ENCODE measurements around the gene OXTR. TPM values are rescaled to one million over a fixed set of nuclear protein-coding genes. Genes with fewer than 3 reads are reported as not detected.

Gene OXTR
- total and polyA plus RNA-seq, 2 of the 13 experiments (the other 11 are each of a cell fraction or from before 2014, with no cell fraction given) = 0.36 to 0.95 TPM

GRCh38 chr3:8741581-8742261 is 27.7 kb downstream of the OXTR start (continued):
- TF ChIP-seq MXI1 (IDR thresholded peaks at IDR 0.05; ENCODE audit: borderline replicate concordance, low read depth, low read length) (no peak), ZBTB34 (CRISPR knock-in tag; IDR thresholded peaks at IDR 0.05) (no peak), ZNF329 (CRISPR knock-in tag; IDR thresholded peaks at IDR 0.05; ENCODE audit: low read depth) (no peak), POGZ (CRISPR knock-in tag; IDR thresholded peaks at IDR 0.05) (no peak), ATF2 (CRISPR knock-in tag; IDR thresholded peaks at IDR 0.05) (no peak; the same call in 1 of the 2 replicates), MAFK (conservative IDR thresholded peaks at IDR 0.05 in 1 of 2, IDR thresholded peaks at IDR 0.05 in 1 of 2; ENCODE audit: low read length in 2 of 2) (no peak), ZNF160 (CRISPR knock-in tag; IDR thresholded peaks at IDR 0.05) (no peak), TEAD3 (CRISPR knock-in tag; optimal IDR thresholded peaks at IDR 0.05; ENCODE audit: borderline replicate concordance) (peak; percentile 91), ZNF18 (CRISPR knock-in tag; IDR thresholded peaks at IDR 0.05; ENCODE audit: insufficient replicate concordance) (no peak), NCOR1 (IDR thresholded peaks at IDR 0.05; ENCODE audit: borderline replicate concordance, low read length) (no peak), ZKSCAN5 (CRISPR knock-in tag; IDR thresholded peaks at IDR 0.05) (no peak), ZNF747 (CRISPR knock-in tag; IDR thresholded peaks at IDR 0.05; ENCODE audit: borderline replicate concordance) (no peak), RFX5 (IDR thresholded peaks at IDR 0.05; ENCODE audit: low read depth, low read length) (no peak)
- TF ChIP-seq, protein P1, sequence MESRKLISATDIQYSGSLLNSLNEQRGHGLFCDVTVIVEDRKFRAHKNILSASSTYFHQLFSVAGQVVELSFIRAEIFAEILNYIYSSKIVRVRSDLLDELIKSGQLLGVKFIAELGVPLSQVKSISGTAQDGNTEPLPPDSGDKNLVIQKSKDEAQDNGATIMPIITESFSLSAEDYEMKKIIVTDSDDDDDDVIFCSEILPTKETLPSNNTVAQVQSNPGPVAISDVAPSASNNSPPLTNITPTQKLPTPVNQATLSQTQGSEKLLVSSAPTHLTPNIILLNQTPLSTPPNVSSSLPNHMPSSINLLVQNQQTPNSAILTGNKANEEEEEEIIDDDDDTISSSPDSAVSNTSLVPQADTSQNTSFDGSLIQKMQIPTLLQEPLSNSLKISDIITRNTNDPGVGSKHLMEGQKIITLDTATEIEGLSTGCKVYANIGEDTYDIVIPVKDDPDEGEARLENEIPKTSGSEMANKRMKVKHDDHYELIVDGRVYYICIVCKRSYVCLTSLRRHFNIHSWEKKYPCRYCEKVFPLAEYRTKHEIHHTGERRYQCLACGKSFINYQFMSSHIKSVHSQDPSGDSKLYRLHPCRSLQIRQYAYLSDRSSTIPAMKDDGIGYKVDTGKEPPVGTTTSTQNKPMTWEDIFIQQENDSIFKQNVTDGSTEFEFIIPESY (CRISPR knock-in tag; IDR thresholded peaks at IDR 0.05) = no peak
- TF ChIP-seq, protein P2, sequence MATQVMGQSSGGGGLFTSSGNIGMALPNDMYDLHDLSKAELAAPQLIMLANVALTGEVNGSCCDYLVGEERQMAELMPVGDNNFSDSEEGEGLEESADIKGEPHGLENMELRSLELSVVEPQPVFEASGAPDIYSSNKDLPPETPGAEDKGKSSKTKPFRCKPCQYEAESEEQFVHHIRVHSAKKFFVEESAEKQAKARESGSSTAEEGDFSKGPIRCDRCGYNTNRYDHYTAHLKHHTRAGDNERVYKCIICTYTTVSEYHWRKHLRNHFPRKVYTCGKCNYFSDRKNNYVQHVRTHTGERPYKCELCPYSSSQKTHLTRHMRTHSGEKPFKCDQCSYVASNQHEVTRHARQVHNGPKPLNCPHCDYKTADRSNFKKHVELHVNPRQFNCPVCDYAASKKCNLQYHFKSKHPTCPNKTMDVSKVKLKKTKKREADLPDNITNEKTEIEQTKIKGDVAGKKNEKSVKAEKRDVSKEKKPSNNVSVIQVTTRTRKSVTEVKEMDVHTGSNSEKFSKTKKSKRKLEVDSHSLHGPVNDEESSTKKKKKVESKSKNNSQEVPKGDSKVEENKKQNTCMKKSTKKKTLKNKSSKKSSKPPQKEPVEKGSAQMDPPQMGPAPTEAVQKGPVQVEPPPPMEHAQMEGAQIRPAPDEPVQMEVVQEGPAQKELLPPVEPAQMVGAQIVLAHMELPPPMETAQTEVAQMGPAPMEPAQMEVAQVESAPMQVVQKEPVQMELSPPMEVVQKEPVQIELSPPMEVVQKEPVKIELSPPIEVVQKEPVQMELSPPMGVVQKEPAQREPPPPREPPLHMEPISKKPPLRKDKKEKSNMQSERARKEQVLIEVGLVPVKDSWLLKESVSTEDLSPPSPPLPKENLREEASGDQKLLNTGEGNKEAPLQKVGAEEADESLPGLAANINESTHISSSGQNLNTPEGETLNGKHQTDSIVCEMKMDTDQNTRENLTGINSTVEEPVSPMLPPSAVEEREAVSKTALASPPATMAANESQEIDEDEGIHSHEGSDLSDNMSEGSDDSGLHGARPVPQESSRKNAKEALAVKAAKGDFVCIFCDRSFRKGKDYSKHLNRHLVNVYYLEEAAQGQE (IDR thresholded peaks at IDR 0.05; ENCODE audit: borderline replicate concordance in 1 of 2, low read depth in 1 of 2, low read length in 2 of 2) = peak in 1 of 2 experiments; percentile 77; a peak in 2 of 4 replicates
- TF ChIP-seq, protein P3, sequence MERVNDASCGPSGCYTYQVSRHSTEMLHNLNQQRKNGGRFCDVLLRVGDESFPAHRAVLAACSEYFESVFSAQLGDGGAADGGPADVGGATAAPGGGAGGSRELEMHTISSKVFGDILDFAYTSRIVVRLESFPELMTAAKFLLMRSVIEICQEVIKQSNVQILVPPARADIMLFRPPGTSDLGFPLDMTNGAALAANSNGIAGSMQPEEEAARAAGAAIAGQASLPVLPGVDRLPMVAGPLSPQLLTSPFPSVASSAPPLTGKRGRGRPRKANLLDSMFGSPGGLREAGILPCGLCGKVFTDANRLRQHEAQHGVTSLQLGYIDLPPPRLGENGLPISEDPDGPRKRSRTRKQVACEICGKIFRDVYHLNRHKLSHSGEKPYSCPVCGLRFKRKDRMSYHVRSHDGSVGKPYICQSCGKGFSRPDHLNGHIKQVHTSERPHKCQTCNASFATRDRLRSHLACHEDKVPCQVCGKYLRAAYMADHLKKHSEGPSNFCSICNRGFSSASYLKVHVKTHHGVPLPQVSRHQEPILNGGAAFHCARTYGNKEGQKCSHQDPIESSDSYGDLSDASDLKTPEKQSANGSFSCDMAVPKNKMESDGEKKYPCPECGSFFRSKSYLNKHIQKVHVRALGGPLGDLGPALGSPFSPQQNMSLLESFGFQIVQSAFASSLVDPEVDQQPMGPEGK (CRISPR knock-in tag; IDR thresholded peaks at IDR 0.05) = peak; percentile 88
